GM18505 (cell line): Measurements from ENCODE around the gene KCNT1.

Source experiments
- ATAC-seq: cut with Tn5 transposase; IDR thresholded peaks from one replicate; pipeline ENCODE4 v1.9.1; 2021; ENCODE audit not compliant: unreplicated experiment
- POLR2A ChIP-seq: IDR thresholded peaks from 4 replicates; pipeline ENCODE4 v1.6.1; 2011; ENCODE audit warnings: borderline replicate concordance; ENCODE audit not compliant: insufficient read depth, insufficient read length; ENCODE audit errors: extremely low read depth

The KCNT1 gene

GRCh38 chr9:135783540-135784245 is 81.7 kb downstream of the KCNT1 start:
- no peak for TF ChIP-seq POLR2A
- no peak for ATAC-seq

DNA sequence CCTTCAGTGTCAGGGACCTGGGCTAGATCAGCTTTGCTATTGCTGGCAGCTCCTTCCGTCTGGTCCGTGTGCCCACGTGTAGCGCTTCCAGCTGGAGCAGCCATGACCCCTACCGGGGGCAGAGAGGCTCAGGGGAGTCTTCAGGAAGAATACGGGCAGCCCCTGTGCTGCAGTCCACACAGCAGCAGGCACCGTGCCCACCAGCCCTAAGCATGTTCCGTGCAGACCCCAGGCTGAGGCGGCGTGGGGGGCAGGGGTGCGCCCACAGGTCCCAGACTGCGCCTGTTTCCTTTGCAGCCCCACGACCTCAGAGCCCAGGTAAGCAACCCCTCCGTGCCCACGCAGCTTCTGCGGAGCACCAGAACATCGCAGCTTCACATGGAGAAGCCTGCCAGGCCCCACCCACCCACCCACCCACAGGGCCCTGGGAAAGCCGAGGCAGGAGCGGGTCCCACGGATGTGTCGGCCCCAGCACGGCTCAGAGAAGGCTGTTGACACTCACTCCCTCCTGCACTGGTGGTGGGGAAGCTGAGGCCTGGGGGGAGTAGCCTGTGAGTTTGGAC is 83.1 kb downstream of the KCNT1 start:
- no peak for ATAC-seq
- TF ChIP-seq POLR2A = no peak

- ATAC-seq = no peak
- TF ChIP-seq POLR2A = no peak
These were observed 84.2 kb downstream of the KCNT1 start for GRCh38 chr9:135786146-135786690.

DNA sequence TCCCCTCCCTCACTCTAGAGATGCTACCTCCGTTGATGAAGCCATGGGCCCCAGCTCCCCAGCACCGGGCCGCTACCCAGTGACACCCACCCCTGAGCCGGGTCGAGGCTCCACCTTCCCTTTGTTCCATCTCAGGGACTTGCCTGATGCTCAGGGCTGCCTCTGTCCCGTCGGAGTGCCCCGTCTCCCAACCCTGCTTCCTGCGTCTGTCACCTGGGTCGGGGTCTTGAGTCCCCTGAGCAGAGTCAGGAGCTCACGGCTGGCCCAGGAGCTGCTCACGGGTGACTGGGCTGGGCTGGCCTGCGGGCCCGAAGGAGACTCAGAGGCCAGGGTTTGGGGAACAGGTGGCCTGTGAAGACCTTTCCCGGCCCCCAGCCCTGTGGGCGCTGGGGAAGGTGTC is 85.3 kb downstream of the KCNT1 start:
- ATAC-seq = no peak
- no peak for TF ChIP-seq POLR2A

DNA sequence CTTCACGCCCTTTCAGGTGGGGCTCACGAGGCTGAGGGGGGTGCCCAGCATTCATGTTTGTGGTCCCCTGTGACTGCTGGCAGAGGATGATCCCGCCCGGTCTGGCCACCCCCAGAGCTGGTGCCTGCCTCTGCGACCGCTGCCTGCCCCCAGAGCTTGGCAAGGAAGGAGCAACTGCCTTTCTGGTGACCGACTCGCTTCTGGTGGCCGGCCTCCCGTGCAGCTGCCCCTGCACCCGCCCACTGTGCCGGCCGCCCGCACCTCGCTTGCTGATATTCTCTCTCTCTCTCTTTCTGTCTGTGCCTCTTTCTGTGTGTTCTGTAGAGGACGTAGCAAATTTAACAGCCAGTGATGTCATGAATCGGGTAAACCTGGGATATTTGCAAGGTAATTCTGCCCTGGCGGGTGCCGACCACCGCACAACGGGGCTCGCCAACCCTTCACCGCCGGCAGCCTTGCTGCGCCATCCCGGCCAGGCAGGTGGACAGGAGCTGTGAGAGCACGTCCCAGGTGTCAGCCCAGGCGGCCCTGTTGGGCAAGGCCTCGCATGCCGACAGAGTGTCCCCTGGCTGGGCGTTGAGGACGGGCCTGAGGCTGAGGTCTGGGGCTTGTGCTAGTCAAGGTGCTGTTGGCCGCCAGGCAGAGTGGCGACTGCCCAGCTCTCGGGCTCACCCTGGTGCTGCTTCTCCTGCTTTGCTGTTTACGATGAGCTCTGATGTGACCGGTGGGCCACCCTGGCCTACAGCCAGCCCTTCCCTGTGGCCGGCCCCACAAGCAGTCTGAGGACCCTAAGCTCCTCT is 86.0 kb downstream of the KCNT1 start:
- ATAC-seq = no peak
- TF ChIP-seq POLR2A = no peak

DNA sequence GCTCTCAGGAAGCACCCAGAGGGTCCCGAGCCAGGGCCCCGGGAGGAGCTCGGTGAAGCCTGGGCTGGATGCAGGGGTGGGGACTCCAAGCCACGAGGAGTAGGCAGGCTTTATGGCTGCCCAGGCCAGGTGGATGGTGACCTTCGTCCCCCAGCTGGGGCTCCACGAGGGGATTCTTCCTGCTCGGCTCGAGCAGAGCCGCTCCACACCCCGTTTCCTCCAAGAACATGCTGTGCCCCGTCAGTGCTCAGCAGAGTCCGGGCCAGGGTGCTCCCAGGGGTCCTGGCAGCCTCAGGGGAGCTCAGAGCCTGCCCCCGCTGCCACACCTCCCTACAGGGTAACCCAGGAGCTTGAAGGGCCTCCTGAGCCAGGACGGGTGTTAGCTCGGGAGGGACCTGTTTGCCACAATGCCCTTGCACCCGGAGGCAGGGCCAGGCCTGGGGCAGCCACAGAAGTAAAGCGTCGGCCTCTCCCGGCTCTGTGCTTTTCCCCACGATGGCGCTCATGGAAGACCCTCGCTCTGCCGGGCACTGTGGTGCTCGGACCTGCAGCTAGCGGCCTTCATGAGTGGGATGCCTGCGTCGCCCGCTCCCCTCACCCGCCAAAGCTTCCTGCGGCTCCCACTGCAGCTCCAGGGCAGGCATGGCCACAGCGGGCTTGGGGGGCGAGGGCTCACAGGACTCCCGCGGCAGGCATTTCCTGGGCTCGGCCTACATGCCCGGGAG is 86.8 kb downstream of the KCNT1 start:
- no peak for ATAC-seq
- no peak for TF ChIP-seq POLR2A

- no peak for TF ChIP-seq POLR2A
- no peak for ATAC-seq
These were observed 87.9 kb downstream of the KCNT1 start for GRCh38 chr9:135789838-135790291.

GRCh38 chr9:135790356-135790755 is 88.4 kb downstream of the KCNT1 start:
- no peak for ATAC-seq
- no peak for TF ChIP-seq POLR2A

DNA sequence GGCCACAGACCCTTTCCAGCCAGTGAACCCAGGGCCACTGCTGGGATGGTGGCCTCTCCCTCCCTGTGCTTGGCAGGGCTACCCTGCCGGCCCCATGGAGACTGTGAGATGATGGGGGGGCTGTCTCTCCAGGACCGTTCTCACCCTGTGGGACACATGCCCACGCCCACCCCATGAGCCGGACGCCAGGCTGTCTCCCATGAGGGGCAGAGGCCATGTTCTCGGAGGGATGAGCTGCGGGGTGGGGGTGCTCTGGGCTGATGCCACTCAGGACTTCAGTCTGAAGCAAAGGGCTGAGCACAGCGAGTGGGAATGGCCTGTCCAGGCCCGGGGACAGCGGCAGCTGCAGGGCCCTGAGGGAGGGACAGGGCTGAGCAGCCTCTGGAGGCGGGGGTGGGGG is 88.9 kb downstream of the KCNT1 start:
- no peak for TF ChIP-seq POLR2A

GRCh38 chr9:135791431-135792267 is 89.7 kb downstream of the KCNT1 start:
- no peak for ATAC-seq
- no peak for TF ChIP-seq POLR2A

More for the DNA sequence above, 88.9 kb downstream of the KCNT1 start:
- ATAC-seq = no peak

- TF ChIP-seq POLR2A = no peak
- no peak for ATAC-seq
These were observed 90.5 kb downstream of the KCNT1 start for GRCh38 chr9:135792268-135793128.

DNA sequence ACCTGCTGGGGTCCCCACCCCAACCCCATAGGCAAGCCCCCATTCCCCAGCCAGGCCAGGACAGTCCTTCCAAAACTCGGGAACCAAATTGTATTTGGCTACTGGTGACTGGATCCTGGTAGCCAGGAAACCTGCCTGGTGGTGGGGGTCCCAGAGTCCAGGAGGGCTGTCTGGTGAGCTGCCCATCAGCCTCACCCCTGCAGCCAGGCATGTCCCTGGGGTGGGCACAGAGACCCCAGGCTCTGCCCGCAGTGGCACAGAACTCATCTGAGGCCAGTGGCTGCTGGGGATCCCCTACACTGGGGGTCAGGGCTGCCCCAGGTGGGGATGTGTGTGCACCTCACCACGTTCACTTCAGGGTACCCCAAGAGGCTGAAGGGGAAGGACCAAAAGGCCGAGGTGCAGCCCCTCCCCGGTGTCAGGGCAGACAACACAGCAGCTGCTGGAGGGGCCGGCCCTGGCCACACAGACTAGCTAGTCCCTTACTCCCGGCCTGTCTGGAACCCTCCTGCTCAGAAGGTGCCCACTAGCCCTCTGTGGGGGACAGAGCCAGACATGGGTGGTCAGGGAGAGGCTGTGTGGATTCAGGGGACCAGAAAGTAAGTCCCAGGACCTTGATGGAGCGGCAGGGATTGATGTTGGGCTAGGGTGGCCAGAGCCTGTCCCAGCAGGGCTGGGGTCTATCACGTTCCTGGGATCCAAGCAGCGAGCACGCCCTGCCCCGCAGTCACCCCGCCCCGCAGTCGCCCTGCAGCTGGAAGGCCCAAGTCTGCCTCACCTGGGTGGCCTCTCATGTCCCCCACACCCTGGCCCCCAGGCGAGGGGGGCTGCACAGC is 91.5 kb downstream of the KCNT1 start:
- ATAC-seq = no peak
- TF ChIP-seq POLR2A = no peak
